ENCODE measurements around the gene PPAN.

PPAN gene

DNA sequence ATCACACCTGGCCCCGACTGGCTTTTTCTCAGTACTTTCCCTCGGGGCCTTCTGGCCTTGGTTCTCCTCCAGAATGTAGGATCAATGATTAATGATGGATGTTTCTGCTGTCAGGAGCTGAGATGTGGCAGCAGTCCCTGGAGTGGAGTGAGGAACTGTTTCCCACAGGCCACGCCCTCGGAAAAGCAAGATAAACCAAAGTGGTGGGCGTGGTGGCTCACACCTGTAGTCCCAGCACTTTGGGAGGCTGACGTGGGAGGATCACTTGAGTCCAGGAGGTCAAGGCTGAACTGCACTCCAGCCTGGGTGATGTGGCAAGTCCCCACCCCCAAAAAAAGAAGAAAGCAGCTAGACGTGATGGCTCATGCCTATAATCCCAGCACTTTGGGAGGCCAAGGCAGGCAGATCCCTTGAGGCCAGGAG, 27.1 kb upstream of the PPAN start:
- TF ChIP-seq POLR2AphosphoS5 (IDR thresholded peaks at IDR 0.05; ENCODE audit: low read depth, low read length) (no peak), REST (IDR thresholded peaks at IDR 0.05; ENCODE audit: insufficient read depth in 1 of 2, low read depth in 2 of 2, low read length in 2 of 2) (no peak)

GRCh38 chr19:10083911-10084310, 22.3 kb upstream of the PPAN start:
- TF ChIP-seq SIN3A (IDR thresholded peaks at IDR 0.05; ENCODE audit: borderline replicate concordance, insufficient read depth, low read length) = no peak
- TF ChIP-seq FOXP2 (optimal IDR thresholded peaks at IDR 0.05; ENCODE audit: borderline replicate concordance, extremely low read depth, extremely low read length, insufficient read depth) = no peak
- no peak for TF ChIP-seq POLR2AphosphoS5 (IDR thresholded peaks at IDR 0.05; ENCODE audit: low read depth, low read length)
- TF ChIP-seq TAF1 (IDR thresholded peaks at IDR 0.05; ENCODE audit: borderline replicate concordance, insufficient read depth, low read length) = no peak
- no peak for TF ChIP-seq REST (IDR thresholded peaks at IDR 0.05; ENCODE audit: insufficient read depth in 1 of 2, low read depth in 2 of 2, low read length in 2 of 2)

DNA sequence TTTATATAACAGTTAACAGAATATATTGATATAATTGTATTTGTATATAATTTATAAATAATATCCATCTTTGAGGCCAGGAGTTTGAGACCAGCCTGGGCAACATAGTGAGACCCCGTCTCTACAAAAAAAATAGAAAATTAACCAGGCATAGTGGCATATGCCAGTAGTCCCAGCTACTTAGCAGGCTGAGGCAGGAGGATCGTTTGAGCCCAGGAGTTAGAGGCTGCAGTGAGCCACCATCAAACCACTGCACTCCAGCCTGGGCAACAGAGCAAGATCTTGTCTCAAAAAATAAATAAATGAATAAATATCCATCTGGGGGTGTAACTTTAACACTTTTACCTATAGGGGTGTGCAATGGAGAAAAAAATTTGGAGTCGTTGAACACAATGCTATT, 21.4 kb upstream of the PPAN start:
- TF ChIP-seq TAF1 (IDR thresholded peaks at IDR 0.05; ENCODE audit: borderline replicate concordance, insufficient read depth, low read length) = no peak
- TF ChIP-seq REST (IDR thresholded peaks at IDR 0.05; ENCODE audit: insufficient read depth in 1 of 2, low read depth in 2 of 2, low read length in 2 of 2) = no peak
- no peak for TF ChIP-seq SIN3A (IDR thresholded peaks at IDR 0.05; ENCODE audit: borderline replicate concordance, insufficient read depth, low read length)
- no peak for TF ChIP-seq POLR2AphosphoS5 (IDR thresholded peaks at IDR 0.05; ENCODE audit: low read depth, low read length)
- TF ChIP-seq FOXP2 (optimal IDR thresholded peaks at IDR 0.05; ENCODE audit: borderline replicate concordance, extremely low read depth, extremely low read length, insufficient read depth) = no peak

DNA sequence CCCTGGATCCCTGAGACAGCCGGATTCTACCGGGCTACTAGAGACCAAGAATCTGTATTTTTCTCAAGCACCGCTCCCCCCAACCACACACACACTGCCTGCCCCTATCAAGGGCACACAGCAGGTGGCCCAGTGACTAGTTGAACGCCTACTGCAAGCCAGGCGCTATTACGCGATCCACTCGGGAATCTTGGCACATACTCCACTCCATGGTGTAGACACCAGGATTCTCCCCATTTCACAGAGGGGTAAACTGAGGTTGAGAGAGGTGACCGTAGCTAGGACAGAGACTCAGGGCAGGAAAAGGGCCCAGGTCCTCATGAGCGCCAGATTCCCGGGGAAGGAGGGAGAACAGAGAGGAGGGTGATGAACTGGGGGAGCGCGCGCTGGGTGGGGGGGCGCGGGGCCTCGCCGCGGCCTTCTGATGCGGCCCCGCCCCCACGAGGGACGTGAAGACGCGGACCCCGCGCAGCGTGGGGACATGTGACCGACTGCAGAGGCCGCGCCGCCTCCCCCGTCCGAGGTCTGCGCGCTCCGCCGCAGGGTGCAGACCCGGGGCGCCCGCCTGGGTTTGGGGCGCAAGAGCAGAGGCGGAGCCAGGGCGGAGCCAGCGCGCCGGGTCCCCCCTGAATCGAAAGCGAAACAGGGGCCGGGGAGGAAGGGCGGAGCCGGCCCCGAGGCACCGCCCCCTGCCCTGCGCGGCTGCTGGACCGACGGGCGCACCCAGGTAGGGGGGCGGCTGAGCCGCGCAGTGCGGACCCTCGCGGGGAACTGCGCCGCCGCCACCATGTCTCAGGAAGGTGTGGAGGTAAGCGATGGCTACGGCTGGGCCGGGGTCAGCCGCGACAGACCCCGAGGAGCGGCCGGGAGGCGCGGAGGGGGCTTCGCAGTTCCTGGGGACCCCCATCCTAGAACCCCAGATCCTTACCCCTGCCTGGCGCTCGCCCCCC, 20.2 kb upstream of the PPAN start, which contains the start of gene SHFL:
Gene SHFL (plus strand): TSS at position 677 of the 950 bp plus-strand sequence. CDS start 111 bp downstream, at position 788.
- TF ChIP-seq FOXP2 (optimal IDR thresholded peaks at IDR 0.05; ENCODE audit: borderline replicate concordance, extremely low read depth, extremely low read length, insufficient read depth) = peak; percentile 46
- no peak for TF ChIP-seq TAF1 (IDR thresholded peaks at IDR 0.05; ENCODE audit: borderline replicate concordance, insufficient read depth, low read length)

DNA sequence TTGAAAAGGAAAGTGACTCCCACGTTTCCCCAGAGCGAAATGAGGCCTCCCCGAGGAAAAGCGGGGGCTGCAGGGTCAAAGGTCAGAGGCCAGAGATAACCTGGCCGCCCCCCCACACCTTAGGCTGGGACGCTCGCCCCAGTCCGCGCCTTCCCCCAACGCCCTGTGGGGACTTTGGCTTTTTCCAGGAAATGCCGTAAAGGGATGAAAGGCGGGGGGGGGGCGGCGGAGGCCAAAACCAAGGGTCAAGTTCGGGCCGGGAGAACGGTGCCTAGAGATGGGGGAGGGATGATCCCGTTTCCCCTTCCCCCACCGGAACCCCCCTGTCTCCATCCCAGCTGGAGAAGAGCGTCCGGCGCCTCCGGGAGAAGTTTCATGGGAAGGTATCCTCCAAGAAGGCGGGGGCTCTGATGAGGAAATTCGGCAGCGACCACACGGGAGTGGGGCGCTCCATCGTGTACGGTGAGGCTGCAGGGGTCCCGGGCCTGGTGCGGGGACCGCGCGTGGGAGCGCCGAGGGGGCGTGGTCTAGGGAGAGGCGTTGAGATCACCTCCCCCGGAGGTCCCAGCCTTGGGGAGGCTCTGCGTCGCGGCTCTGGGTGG, 19.5 kb upstream of the PPAN start:
- TF ChIP-seq REST (IDR thresholded peaks at IDR 0.05; ENCODE audit: insufficient read depth in 1 of 2, low read depth in 2 of 2, low read length in 2 of 2) = no peak
- TF ChIP-seq TAF1 (IDR thresholded peaks at IDR 0.05; ENCODE audit: borderline replicate concordance, insufficient read depth, low read length) = no peak
- no peak for TF ChIP-seq POLR2AphosphoS5 (IDR thresholded peaks at IDR 0.05; ENCODE audit: low read depth, low read length)
- no peak for TF ChIP-seq FOXP2 (optimal IDR thresholded peaks at IDR 0.05; ENCODE audit: borderline replicate concordance, extremely low read depth, extremely low read length, insufficient read depth)
- TF ChIP-seq SIN3A (IDR thresholded peaks at IDR 0.05; ENCODE audit: borderline replicate concordance, insufficient read depth, low read length) = no peak
